HS-27A (cell line): Measurements from ENCODE around the gene HMCES.
"Not testable (repeated sequence)": the region's sequence is repeated elsewhere in the genome, so short reads cannot be mapped to it uniquely, and the experiment has no call there.

ENCODE experiments used
- DNase-seq: peaks from one replicate; pipeline ENCODE4 v3.0.0-alpha.2; 2012; ENCODE audit warnings: low read depth, missing footprints

The HMCES gene

GRCh38 chr3:129321887-129322286, 43.2 kb downstream of the HMCES start:
- DNase-seq = no peak

- DNase-seq = no peak
Observed at GRCh38 chr3:129323651-129324294, 45.1 kb downstream of the HMCES start.

GRCh38 chr3:129324855-129325254, 46.2 kb downstream of the HMCES start:
- no peak for DNase-seq

- DNase-seq = no peak
Observed at GRCh38 chr3:129325383-129325782, 46.7 kb downstream of the HMCES start.

DNA sequence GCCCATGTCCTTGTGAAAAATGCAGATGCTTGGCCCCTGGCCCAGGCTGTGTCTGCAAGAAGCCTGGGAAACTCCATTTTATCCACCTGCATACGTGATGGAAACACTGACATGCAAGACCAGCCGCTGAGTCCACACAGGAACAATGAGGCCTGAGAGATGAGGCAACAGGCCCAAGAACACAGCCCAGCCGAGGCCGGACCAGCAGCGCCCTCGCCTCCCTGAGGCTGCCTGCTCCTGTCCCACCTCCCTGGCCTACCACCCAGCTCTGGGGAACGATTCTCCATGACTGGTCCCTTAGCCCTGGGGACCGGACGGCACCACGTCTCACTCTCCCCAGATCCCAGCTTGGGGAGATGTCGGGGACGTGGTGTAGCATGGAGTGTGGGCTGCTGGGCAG, 47.5 kb downstream of the HMCES start:
- no peak for DNase-seq

DNA sequence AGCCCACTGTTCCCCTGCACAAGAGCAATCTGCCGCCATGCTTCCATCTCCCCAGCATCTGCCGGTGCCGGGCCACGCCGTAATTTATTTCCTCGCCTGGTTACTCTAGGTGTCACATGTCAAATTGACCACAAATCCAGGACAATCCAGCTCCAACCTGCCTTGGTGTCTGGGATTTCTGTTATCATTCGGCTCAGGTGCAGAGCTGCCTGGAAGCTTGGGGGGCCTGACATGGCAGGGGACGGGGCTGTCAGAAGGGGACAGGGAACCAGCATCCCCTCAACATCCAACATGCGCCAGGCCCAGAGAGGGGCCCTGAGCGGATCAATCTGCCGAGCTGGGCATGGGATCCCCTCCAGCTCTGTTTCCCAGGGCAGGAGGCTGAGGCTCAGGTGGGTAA, 47.9 kb downstream of the HMCES start:
- DNase-seq = no peak

GRCh38 chr3:129327510-129327909, 48.8 kb downstream of the HMCES start:
- no peak for DNase-seq

DNA sequence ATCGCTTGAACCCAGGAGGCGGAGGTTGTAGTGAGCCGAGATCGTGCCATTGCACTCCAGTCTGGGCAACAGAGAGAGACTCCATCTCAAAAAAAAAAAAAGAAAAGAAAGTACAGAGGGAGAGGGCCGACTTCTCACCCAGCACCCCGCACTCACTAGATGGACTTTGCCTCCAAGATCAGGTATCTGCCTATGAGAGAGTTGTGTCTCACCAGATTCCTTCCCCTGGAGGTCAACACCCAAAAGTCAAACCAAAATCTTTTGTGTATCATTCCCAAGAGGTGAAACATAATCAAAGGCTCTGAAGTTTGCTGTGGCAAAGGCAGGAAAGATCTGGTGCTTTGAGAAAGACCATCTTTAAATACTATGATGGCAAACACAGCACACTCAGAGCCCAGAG, 51.2 kb downstream of the HMCES start:
- no peak for DNase-seq

- DNase-seq = no peak
Observed at GRCh38 chr3:129330409-129330808, 51.7 kb downstream of the HMCES start.

- DNase-seq = no peak
Observed at GRCh38 chr3:129333891-129334290, 55.2 kb downstream of the HMCES start.

DNA sequence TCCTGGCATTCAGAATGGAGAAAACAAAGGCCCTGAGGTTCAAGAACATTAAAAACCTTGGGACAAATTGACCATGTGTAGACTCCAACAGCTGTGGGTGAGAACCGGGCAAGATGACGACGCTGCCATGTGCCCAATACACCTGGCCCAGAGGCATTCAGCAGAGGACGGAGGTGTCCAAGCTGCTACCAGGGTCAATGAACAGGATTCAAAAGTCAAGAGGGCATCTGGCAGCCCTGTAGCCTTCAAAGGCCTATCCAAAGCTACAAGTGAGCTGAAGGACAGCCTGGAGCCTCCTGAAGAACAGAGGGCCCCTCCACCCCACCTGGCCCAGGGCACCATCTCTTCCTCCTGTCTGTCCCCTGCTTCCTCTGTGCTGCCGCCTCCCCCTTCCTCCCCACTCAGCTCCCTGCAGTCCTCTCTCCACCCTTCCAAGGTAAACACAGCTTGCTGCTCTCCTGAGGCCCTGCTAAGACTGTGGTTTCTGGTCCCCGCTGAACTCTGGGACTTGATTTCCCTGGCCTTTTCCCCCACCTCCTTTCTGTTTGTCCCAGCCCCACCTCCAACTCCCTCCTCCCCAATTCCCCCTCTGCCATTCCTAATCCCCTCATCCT, 57.5 kb downstream of the HMCES start:
- no peak for DNase-seq

DNA sequence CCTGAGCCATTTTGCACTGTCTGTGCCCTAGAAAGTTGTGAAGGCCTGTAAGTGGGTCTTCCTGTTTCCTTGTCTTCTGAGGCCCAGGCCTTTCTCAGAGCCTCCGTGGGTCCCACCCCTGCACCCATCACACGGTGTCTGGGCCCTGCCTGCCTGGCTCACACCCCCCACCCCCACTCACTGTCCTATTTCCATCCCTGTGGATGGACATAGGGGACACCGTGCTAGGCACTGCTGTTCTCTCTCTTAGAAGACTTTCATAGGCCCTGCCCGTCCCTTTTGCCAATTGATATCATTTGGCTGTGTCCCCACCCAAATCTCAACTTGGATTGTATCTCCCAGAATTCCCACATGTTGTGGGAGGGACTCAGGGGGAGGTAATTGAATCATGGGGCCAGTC, 59.0 kb downstream of the HMCES start:
- not testable (repeated sequence) for DNase-seq

DNA sequence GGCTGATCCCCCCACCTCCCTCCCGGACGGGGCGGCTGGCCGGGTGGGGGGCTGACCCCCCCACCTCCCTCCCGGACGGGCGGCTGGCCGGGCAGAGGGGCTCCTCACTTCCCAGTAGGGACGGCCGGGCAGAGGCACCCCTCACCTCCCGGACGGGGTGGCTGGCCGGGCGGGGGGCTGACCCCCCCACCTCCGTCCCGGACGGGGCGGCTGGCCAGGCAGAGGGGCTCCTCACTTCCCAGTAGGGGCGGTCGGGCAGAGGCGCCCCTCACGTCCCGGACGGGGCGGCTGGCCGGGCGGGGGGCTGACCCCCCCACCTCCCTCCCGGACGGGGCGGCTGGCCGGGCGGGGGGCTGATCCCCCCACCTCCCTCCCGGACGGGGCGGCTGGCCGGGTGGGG, 60.5 kb downstream of the HMCES start:
- DNase-seq = not testable (repeated sequence)

DNA sequence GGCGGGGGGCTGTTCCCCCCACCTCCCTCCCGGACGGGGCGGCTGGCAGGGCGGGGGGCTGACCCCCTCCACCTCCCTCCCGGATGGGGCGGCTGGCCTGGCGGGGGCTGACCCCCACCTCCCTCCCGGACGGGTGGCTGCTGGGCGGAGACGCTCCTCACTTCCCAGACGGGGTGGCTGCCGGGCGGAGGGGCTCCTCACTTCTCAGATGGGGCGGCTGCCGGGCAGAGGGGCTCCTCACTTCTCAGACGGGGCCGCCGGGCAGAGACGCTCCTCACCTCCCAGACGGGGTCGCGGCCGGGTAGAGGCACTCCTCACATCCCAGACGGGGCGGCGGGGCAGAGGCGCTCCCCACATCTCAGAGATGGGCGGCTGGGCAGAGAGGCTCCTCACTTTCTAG, 61.2 kb downstream of the HMCES start:
- DNase-seq = not testable (repeated sequence)

GRCh38 chr3:129341331-129342141, 62.9 kb downstream of the HMCES start:
- no peak for DNase-seq

DNA sequence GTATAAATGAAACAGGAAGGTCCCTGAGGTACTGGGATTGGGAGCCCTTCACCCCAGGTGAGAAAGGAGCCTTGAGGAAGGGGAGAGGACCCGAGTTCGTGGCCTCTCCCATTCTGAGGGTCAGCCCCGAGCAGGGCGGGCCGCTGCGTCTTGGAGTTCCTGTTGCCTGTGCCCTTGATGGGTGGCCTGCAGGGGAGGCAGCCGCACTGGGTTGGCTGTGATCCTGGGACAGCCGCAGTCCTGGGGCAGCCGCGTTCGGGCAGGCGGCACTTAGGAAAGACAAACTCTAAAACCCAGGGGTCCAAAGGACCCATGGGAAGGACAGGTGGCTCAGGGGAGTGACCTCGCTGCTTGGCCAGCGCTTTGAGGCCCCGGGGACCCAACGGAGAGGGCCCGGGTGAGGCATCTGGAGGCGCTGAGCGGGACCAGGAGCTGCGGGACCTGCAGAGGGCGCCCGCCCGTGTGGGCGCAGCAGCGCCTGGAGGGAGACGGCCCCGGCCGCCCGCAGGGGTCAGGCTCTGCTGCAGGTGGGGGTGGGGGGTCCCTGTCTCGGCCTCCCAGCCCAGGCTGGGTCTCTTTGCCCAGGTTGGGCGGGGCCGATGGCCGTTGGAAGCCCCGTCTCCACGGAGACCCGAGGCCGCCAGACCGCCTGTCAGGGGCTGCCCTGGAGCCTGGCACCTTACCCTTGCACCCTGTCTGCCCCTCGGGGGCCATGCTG, 65.1 kb downstream of the HMCES start:
- DNase-seq = no peak

GRCh38 chr3:129344540-129345220, 66.0 kb downstream of the HMCES start:
- no peak for DNase-seq

DNA sequence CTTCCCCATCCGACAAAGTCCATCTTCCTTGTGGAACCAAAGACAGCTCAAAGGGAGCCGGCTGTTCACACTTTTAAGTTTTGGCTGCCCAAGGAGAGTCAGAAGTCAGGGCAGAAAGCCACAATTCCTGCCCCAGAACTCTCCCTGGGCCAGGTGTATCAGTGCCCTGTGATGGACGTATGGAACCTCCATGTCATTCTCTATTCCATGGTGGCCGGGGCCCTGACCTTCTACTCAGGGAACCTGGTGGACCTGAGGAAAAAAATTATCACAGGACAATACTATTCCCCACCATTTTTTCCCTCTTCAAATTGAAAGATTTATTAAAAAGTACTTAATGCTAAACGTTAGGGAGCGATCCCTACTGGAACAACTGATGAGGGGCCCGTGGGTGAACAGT, 66.6 kb downstream of the HMCES start:
- no peak for DNase-seq

GRCh38 chr3:129345971-129346370, 67.3 kb downstream of the HMCES start:
- no peak for DNase-seq

DNA sequence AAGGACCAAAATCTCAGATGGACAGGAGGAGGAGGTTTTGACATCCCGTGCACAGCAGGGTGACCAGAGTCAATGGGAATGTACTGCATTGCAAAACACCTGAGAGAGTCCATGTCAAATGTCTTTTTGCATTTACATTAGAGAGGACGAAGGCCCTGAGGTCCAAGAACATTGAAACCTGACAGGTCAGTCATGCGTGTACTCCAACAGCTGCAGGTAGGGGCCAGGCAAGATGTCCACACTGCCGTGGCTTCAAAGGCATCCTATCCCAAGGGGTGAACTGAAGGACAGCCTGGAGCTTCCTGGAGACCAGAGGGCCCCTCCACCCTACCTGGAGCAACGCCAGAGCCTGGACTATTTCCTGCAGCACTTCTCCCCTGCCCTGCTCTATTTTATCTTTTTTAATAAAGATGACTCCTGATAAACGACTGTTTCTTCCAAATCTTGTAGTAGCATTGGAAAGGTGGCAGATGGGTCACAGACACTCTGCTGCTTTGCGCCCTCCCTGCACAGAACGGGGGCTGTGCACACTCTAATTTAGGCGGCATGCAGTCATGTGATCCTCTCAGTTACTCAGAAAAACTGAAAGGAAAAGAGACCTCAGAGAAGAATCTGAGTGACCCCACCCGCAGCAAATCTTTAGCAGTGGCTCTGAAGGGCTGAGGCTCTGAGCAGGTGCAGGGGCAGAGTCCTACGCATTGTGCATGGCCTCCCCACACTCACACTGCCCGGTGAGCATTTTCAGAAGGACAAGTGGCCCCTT, 68.2 kb downstream of the HMCES start:
- DNase-seq = no peak

DNA sequence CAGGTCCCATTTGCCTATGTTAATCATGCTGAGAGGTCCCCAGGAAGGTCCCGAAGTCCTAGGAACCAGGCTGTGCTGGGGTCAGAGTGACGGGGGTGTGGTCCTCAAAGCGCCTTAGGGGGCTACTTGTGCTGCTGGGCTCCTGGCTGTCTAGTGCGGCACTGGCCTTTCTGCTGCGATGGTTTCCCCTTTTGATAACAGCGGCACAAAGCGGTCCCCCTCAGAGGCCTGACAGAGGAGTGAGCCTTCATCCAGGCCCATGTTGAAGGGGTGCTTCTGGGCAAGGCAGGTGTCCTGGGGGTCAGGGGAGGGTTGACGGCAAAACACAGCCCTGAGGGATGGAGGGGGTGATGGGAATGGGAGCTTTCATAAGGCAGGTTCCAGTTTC, 68.8 kb downstream of the HMCES start:
- no peak for DNase-seq
